ENCODE measurements around the gene NNAT.

The NNAT gene

GRCh38 chr20:37477041-37477440 is 44.0 kb upstream of the NNAT start:
- Histone ChIP-seq H3K27me3 (peaks cover 18% of the 10 kb centered on the region), H3K36me3 (no peaks in the 10 kb centered on the region), H3K27ac (no peak overlapping the region), H3K4me1 (ENCODE audit: control insufficient read depth in 1 of 2, insufficient read depth in 1 of 2, low read depth in 1 of 2, low read length in 1 of 2) (no peaks in the 10 kb centered on the region), H3K9me3 (no peaks in the 10 kb centered on the region), H3K4me3 (ENCODE audit: low read depth in 1 of 2, low read length in 1 of 2) (no peak overlapping the region)
- TF ChIP-seq CTCF (IDR thresholded peaks at IDR 0.05) = no peak

GRCh38 chr20:37479266-37479665 is 41.8 kb upstream of the NNAT start:
- H3K27ac ChIP-seq = no peak overlapping the region
- TF ChIP-seq CTCF (IDR thresholded peaks at IDR 0.05) = no peak
- peaks cover 18% of the 10 kb centered on the region for H3K27me3 ChIP-seq
- H3K36me3 ChIP-seq = no peaks in the 10 kb centered on the region
- H3K4me1 ChIP-seq (ENCODE audit: control insufficient read depth in 1 of 2, insufficient read depth in 1 of 2, low read depth in 1 of 2, low read length in 1 of 2) = no peaks in the 10 kb centered on the region
- no peaks in the 10 kb centered on the region for H3K9me3 ChIP-seq
- H3K4me3 ChIP-seq (ENCODE audit: low read depth in 1 of 2, low read length in 1 of 2) = no peak overlapping the region

- H3K36me3 ChIP-seq = no peaks in the 10 kb centered on the region
- no peaks in the 10 kb centered on the region for H3K9me3 ChIP-seq
- H3K4me3 ChIP-seq (ENCODE audit: low read depth in 1 of 2, low read length in 1 of 2) = no peak overlapping the region
- H3K27me3 ChIP-seq = peaks cover 18% of the 10 kb centered on the region
- no peaks in the 10 kb centered on the region for H3K4me1 ChIP-seq (ENCODE audit: control insufficient read depth in 1 of 2, insufficient read depth in 1 of 2, low read depth in 1 of 2, low read length in 1 of 2)
- TF ChIP-seq CTCF (IDR thresholded peaks at IDR 0.05) = no peak
- H3K27ac ChIP-seq = no peak overlapping the region
These were observed 40.9 kb upstream of the NNAT start for GRCh38 chr20:37479925-37480691.

GRCh38 chr20:37480919-37481318 is 40.1 kb upstream of the NNAT start:
- Histone ChIP-seq H3K27me3 (peaks cover 19% of the 10 kb centered on the region), H3K9me3 (no peaks in the 10 kb centered on the region), H3K4me3 (ENCODE audit: low read depth in 1 of 2, low read length in 1 of 2) (no peak overlapping the region), H3K36me3 (no peaks in the 10 kb centered on the region), H3K4me1 (ENCODE audit: control insufficient read depth in 1 of 2, insufficient read depth in 1 of 2, low read depth in 1 of 2, low read length in 1 of 2) (no peaks in the 10 kb centered on the region), H3K27ac (no peak overlapping the region)
- TF ChIP-seq CTCF (IDR thresholded peaks at IDR 0.05) = no peak

- H3K27me3 ChIP-seq = peaks cover 22% of the 10 kb centered on the region
- H3K36me3 ChIP-seq = no peaks in the 10 kb centered on the region
- H3K4me1 ChIP-seq (ENCODE audit: control insufficient read depth in 1 of 2, insufficient read depth in 1 of 2, low read depth in 1 of 2, low read length in 1 of 2) = no peaks in the 10 kb centered on the region
- H3K27ac ChIP-seq = no peak overlapping the region
- no peaks in the 10 kb centered on the region for H3K9me3 ChIP-seq
- no peak overlapping the region for H3K4me3 ChIP-seq (ENCODE audit: low read depth in 1 of 2, low read length in 1 of 2)
- no peak for TF ChIP-seq CTCF (IDR thresholded peaks at IDR 0.05)
These were observed 39.4 kb upstream of the NNAT start for GRCh38 chr20:37481610-37482009.

Data from neutrophil (primary cell).